ENCODE data around the gene TMEM87A. TPM values are rescaled to one million over a fixed set of nuclear protein-coding genes. Genes with fewer than 3 reads are reported as not detected.

The TMEM87A gene
- total and polyA plus RNA-seq, 7 donors: 16.4 to 30.9 (median 22.0) TPM

GRCh38 chr15:42270551-42270950, 2.7 kb downstream of the TMEM87A start:
- DNase-seq: no peak
- Histone ChIP-seq H3K27ac (no peak overlapping the region), H3K9me3 (no peaks in the 10 kb centered on the region), H3K27me3 (ENCODE audit: insufficient read depth in 3 of 3, low read length in 2 of 3) (no peaks in the 10 kb centered on the region), H3K36me3 (ENCODE audit: insufficient read depth in 1 of 2, low read depth in 1 of 2) (peaks cover 3 to 49% of the 10 kb centered on the region in 2 donors), H3K4me1 (peaks cover 32% of the 10 kb centered on the region), H3K4me3 (no peak overlapping the region)
- 46 to 49% (median 47%) methylated on average over 2 of the region's 2 CpGs for WGBS, 3 donors
- ATAC-seq: no peak
- intact Hi-C loops (cut with DNase I): loop anchor here (5.0 to 10.0 kb wide), 3 partner anchors 117 to 214 kb away; no protein-coding TSS in a partner anchor
- no peak for TF ChIP-seq CTCF (IDR thresholded peaks at IDR 0.05)

- H3K9me3 ChIP-seq: no peaks in the 10 kb centered on the region
- H3K27ac ChIP-seq: no peak overlapping the region
- no peaks in the 10 kb centered on the region for H3K27me3 ChIP-seq (ENCODE audit: insufficient read depth in 3 of 3, low read length in 2 of 3)
- ATAC-seq (no peak), DNase-seq (no peak)
- peaks cover 28% of the 10 kb centered on the region for H3K4me1 ChIP-seq
- peaks cover 3 to 82% of the 10 kb centered on the region in 2 donors for H3K36me3 ChIP-seq (ENCODE audit: insufficient read depth in 1 of 2, low read depth in 1 of 2)
- intact Hi-C loops (cut with DNase I): no loop called here
- TF ChIP-seq CTCF (IDR thresholded peaks at IDR 0.05): no peak
- no peak overlapping the region for H3K4me3 ChIP-seq
Measured at GRCh38 chr15:42267286-42267685, 5.9 kb downstream of the TMEM87A start.

GRCh38 chr15:42264795-42265194, 8.4 kb downstream of the TMEM87A start:
- no peak for TF ChIP-seq CTCF (IDR thresholded peaks at IDR 0.05)
- H3K9me3 ChIP-seq: no peaks in the 10 kb centered on the region
- no peak overlapping the region for H3K4me3 ChIP-seq
- intact Hi-C loops (cut with DNase I): loop anchor here in 1 of 2 donors (5.0 kb wide), 1 partner anchor 42 kb away; no protein-coding TSS in a partner anchor
- H3K27ac ChIP-seq: no peak overlapping the region
- H3K4me1 ChIP-seq: peaks cover 3% of the 10 kb centered on the region
- ATAC-seq (no peak), DNase-seq (no peak)
- WGBS, 3 donors: 91 to 94% (median 91%) methylated on average over 5 of the region's 5 CpGs
- no peaks in the 10 kb centered on the region for H3K27me3 ChIP-seq (ENCODE audit: insufficient read depth in 3 of 3, low read length in 2 of 3)
- H3K36me3 ChIP-seq (ENCODE audit: insufficient read depth in 1 of 2, low read depth in 1 of 2): peaks cover 4 to 95% of the 10 kb centered on the region in 2 donors

- no peaks in the 10 kb centered on the region for H3K27me3 ChIP-seq (ENCODE audit: insufficient read depth in 3 of 3, low read length in 2 of 3)
- H3K4me1 ChIP-seq: no peaks in the 10 kb centered on the region
- ATAC-seq: no peak
- H3K36me3 ChIP-seq (ENCODE audit: insufficient read depth in 1 of 2, low read depth in 1 of 2): peaks cover 2 to 45% of the 10 kb centered on the region in 2 donors
- no peaks in the 10 kb centered on the region for H3K9me3 ChIP-seq
- H3K27ac ChIP-seq: no peak overlapping the region
- intact Hi-C loops (cut with DNase I): no loop called here
- no peak overlapping the region for H3K4me3 ChIP-seq
- 92 to 94% (median 93%) methylated on average over 2 of the region's 2 CpGs for WGBS, 3 donors
- TF ChIP-seq CTCF (IDR thresholded peaks at IDR 0.05): no peak
- DNase-seq: no peak
Measured at GRCh38 chr15:42253300-42253699, 19.9 kb downstream of the TMEM87A start.

- Histone ChIP-seq H3K27ac (no peak overlapping the region), H3K36me3 (ENCODE audit: insufficient read depth in 1 of 2, low read depth in 1 of 2) (peaks cover 5 to 75% of the 10 kb centered on the region in 2 donors), H3K4me3 (no peak overlapping the region), H3K4me1 (no peaks in the 10 kb centered on the region), H3K27me3 (ENCODE audit: insufficient read depth in 3 of 3, low read length in 2 of 3) (no peaks in the 10 kb centered on the region), H3K9me3 (no peaks in the 10 kb centered on the region)
- no peak for DNase-seq
- WGBS, 3 donors: 93 to 100% (median 93%) methylated on average over 1 of the region's 1 CpG
- no peak for TF ChIP-seq CTCF (IDR thresholded peaks at IDR 0.05)
- ATAC-seq: no peak
- intact Hi-C loops (cut with DNase I): no loop called here
Measured at GRCh38 chr15:42240823-42241222, 32.4 kb downstream of the TMEM87A start.

All from psoas muscle (tissue), 8 donors.